ENCODE data around the gene ATP5MG. TPM values are rescaled to one million over a fixed set of nuclear protein-coding genes. Genes with fewer than 3 reads are reported as not detected.
A peak's percentile ranks its signal among the peaks of the same experiment; 100 is the strongest.

ATP5MG gene
- total RNA-seq, result 100 to 1,000 TPM; 121 to 146 TPM
- long read RNA-seq, donor 1, transcript ATP5MG-201 (3 exons, 1,577 nt), result major isoform, 31 of 32 reads
- long read RNA-seq, donor 1, partial matches to known transcripts, result 0 of 32 reads
- long read RNA-seq, donor 1, other reads (novel, unspliced or antisense), result 0 of 32 reads
- long read RNA-seq, donor 2, transcript ATP5MG-201 (3 exons, 1,577 nt), result major isoform, 53 of 54 reads
- long read RNA-seq, donor 2, partial matches to known transcripts, result 0 of 54 reads
- long read RNA-seq, donor 2, other reads (novel, unspliced or antisense), result 0 of 54 reads

GRCh38 chr11:118401151-118401879 lies at the start of gene ATP5MG:
TSS of gene ATP5MG (plus strand) at chr11:118401606. CDS start at chr11:118401666, 60 bp downstream.
- intact Hi-C loops (cut with DNase I), result loop anchor here in 1 of 2 donors (5.0 kb wide), 1 partner anchor 86 kb away; no protein-coding TSS in a partner anchor

GRCh38 chr11:118353084-118353710 lies 48.2 kb upstream of the ATP5MG start:
- intact Hi-C loops (cut with DNase I), result loop anchor here (5.0 to 10.0 kb wide), 2 partner anchors 156 to 208 kb away; no protein-coding TSS in a partner anchor
- DNase-seq (ENCODE audit: low spot score), result no peak

More at GRCh38 chr11:118401151-118401879, at the start of gene ATP5MG:
- DNase-seq (ENCODE audit: low spot score), result peak; percentile 97

DNA sequence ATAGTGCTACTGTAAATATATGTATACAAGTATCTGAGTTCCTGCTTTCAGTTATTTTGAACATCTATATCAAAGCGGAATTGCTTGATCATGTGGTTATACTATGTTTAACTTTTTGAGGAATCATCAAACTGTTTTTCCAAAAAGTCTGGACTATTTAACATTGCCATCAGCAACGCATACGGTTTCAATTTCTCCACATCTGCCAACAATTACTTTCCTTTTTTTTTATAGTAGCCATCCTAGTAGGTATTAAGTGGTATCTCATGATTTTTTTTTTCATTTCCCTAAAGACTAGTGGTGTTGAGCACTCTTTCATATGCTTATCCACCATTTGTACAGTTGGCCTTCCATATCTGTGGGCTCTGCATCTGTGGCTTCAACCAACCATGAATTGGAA lies 43.3 kb upstream of the ATP5MG start:
- no peak for DNase-seq (ENCODE audit: low spot score)
- intact Hi-C loops (cut with DNase I), result loop anchor here (10.0 kb wide), 1 partner anchor 213 kb away; no protein-coding TSS in a partner anchor

- peak; percentile 99 for DNase-seq (ENCODE audit: low spot score)
- intact Hi-C loops (cut with DNase I), result loop anchor here (10.0 kb wide), 1 partner anchor 215 kb away; no protein-coding TSS in a partner anchor
These were observed 42.0 kb upstream of the ATP5MG start, which contains the start of gene UBE4A for GRCh38 chr11:118359295-118359958. TSS of gene UBE4A (plus strand) at chr11:118359600. CDS start at chr11:118365081, 5,481 bp downstream.

- intact Hi-C loops (cut with DNase I), result no loop called here
These were observed 36.3 kb upstream of the ATP5MG start for GRCh38 chr11:118364956-118365615.

DNA sequence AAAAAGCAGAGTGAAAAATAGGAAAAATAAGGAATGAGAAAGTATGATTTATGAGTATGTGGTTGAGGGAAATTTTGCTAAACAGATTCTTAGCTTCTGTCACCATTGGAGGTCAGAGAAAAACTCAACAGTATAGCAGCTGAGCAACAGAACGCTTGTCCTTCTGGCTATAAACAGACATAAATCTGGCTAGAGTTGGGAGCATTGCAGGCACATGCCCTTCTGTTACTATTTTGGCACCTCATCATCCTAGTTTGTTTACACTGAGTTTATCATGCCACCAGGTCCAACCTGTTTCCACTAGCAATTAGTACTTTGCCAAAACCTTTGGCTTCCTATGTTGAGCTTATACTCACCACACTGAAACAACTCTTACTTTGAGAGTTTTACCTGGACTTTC lies 35.1 kb upstream of the ATP5MG start:
- intact Hi-C loops (cut with DNase I), result no loop called here
- no peak for DNase-seq (ENCODE audit: low spot score)

More at GRCh38 chr11:118364956-118365615, 36.3 kb upstream of the ATP5MG start:
- DNase-seq (ENCODE audit: low spot score), result no peak

DNA sequence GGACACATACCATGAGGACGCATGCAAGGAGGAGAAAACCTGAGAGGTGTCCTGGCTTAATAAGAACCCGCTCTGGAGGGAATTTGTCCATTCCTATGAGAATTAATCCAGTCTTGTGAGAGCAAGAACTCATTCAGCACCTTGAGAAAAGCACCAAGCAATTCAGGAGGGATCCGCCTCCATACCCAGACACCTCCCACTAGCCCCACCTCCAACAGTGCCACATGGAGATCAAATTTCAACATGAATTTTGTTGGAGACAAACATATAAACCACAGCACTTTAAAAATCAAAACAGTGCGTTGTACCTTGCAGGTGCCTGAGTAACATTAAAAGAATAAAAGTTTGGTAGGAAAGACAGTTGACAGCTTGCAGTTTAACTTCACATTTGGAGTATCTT lies 30.6 kb upstream of the ATP5MG start:
- intact Hi-C loops (cut with DNase I), result no loop called here
- DNase-seq (ENCODE audit: low spot score), result no peak

DNA sequence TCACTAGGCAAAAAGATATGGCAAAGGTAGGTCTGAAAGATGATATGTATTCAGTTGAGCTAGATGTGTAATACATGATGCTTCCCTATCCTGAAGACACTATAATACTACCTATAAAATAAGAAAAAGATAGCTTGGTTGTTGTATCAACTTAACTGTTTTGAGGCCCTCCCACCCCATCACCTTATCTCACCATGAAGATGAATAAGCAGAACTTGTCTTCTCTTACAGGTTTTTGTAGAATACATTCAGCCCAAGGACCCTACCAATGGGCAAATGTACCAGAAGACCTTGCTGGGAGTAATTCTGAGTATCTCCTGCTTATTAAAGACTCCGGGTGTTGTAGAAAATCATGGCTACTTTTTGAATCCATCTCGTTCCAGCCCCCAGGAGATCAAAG lies 28.1 kb upstream of the ATP5MG start:
- DNase-seq (ENCODE audit: low spot score), result no peak
- intact Hi-C loops (cut with DNase I), result no loop called here

DNA sequence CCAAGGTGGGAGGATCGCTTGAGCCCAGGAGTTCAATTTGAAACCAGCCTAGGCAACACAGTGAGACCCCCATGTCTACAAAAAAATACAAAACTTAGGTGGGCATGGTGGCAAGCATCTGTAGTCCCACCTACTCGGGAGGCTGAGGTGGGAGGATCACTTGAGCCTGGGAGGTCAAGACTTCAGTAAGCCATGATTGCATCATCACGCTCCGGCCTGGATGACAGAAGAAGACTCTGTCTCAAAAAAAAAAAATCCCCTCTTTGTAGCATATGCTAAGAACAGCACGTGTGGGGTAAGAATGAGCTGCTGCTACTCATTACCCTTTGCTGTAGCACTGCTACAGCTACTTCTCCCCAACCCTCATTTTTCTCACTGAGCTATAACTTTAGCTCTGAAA lies 27.5 kb upstream of the ATP5MG start:
- DNase-seq (ENCODE audit: low spot score), result no peak
- intact Hi-C loops (cut with DNase I), result no loop called here

DNA sequence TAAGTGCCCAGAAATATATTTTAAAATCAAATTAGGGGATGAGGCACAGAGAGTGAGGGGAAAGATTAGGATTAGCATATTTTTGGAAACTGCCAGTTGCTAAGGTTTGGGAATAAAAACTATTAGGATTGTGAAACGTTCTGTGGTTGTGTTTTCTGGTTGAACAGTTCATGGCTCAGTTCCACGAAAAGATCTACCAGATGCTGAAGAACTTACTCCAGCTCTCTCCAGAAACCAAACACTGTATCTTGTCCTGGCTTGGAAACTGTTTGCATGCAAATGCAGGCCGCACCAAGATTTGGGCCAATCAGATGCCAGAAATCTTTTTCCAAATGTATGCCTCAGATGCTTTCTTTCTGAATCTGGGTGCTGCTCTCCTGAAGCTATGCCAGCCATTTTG lies 26.7 kb upstream of the ATP5MG start:
- intact Hi-C loops (cut with DNase I), result no loop called here

GRCh38 chr11:118375978-118376377 lies 25.4 kb upstream of the ATP5MG start:
- intact Hi-C loops (cut with DNase I), result no loop called here
- no peak for DNase-seq (ENCODE audit: low spot score)

More for the DNA sequence above, 26.7 kb upstream of the ATP5MG start:
- DNase-seq (ENCODE audit: low spot score), result no peak

DNA sequence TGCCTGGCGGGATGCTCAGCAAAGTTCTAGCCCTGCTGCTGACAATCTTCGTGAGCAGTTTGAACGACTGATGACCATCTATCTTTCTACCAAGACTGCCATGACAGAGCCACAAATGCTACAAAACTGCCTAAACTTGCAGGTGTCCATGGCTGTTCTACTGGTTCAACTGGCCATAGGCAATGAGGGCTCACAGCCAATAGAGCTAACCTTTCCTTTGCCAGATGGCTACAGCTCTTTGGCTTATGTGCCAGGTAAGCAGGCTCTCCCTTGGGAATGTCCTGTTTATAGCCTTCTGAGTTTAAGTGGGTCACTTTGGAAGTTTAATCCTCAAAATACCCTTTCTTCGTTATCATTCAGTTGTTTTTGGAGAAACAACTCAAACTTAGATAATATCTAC lies 21.9 kb upstream of the ATP5MG start:
- no peak for DNase-seq (ENCODE audit: low spot score)
- intact Hi-C loops (cut with DNase I), result no loop called here

DNA sequence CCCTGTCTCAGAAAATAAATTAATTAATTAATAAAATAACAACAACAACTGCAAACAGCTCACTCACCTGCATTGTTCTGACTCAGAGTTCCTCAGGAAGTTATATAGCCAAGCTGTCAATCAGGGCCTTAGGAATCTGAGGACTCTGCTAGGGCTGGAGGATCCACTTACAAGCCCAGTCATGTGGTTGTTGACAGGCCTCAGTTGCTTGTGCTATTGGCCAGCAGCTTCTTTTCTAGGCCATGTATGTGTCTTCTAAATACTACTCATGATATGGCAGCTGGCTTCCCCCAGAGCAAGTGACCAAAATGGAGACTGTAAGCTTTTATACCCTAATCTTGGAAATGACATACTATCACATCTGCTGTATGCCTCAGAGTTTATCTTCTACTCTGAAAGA lies 20.8 kb upstream of the ATP5MG start:
- intact Hi-C loops (cut with DNase I), result no loop called here
- no peak for DNase-seq (ENCODE audit: low spot score)

- no peak for DNase-seq (ENCODE audit: low spot score)
- intact Hi-C loops (cut with DNase I), result no loop called here
These were observed 18.5 kb upstream of the ATP5MG start for GRCh38 chr11:118382954-118383353.

GRCh38 chr11:118383657-118384056 lies 17.7 kb upstream of the ATP5MG start:
- DNase-seq (ENCODE audit: low spot score), result no peak
- intact Hi-C loops (cut with DNase I), result no loop called here

DNA sequence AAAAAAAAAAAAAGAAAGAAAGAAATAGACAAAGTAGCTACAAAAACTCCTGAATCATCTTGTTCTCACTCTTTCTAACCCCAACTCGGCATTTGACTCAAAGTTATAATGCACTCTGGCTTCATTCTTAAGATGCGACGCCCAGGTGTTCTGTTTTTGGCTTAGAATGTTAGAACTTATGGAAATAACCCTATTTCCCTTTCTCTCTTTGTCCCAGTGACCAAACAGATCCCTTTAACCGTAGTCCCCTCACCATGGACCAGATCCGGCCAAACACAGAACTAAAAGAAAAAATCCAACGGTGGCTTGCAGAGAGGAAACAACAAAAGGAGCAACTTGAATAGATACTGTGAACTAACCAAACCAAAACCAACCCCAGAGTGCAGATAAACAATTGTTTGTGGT lies 5.3 kb upstream of the ATP5MG start:
- DNase-seq (ENCODE audit: low spot score), result no peak
- intact Hi-C loops (cut with DNase I), result loop anchor here in 1 of 2 donors (10.0 kb wide), 1 partner anchor 99 kb away; no protein-coding TSS in a partner anchor

DNA sequence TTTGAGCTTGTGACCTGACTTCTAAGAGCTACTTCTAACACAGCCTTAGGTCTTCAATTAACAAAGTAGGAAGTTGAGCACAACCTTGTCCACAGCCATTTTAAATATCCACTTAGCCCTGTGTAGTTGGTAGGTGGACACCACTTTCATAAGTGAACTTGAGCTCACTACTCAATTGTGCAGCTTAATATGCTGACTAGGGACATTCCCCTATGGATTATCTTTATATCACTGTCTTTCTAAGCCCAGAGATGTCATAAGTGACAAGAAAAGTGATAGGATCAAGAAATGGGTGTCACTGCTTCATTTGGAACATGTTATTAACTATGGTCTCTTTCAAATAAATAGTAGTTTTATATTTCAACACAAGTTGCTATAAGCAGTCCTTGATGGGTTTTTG lies 4.0 kb upstream of the ATP5MG start:
- intact Hi-C loops (cut with DNase I), result loop anchor here in 1 of 2 donors (10.0 kb wide), 1 partner anchor 97 kb away; no protein-coding TSS in a partner anchor

GRCh38 chr11:118398791-118399559 lies 2.4 kb upstream of the ATP5MG start:
- intact Hi-C loops (cut with DNase I), result loop anchor here in 1 of 2 donors (10.0 kb wide), 1 partner anchor 96 kb away; no protein-coding TSS in a partner anchor

More for the DNA sequence above, 4.0 kb upstream of the ATP5MG start:
- DNase-seq (ENCODE audit: low spot score), result no peak

More at GRCh38 chr11:118398791-118399559, 2.4 kb upstream of the ATP5MG start:
- DNase-seq (ENCODE audit: low spot score), result no peak
